COLO829 (cell line): Measurements from ENCODE around the gene SCGB3A2.

Experiments
- DNase-seq: peaks from one replicate; pipeline ENCODE4 v3.0.0; 2012; ENCODE audit warnings: low spot score

Gene SCGB3A2

DNA sequence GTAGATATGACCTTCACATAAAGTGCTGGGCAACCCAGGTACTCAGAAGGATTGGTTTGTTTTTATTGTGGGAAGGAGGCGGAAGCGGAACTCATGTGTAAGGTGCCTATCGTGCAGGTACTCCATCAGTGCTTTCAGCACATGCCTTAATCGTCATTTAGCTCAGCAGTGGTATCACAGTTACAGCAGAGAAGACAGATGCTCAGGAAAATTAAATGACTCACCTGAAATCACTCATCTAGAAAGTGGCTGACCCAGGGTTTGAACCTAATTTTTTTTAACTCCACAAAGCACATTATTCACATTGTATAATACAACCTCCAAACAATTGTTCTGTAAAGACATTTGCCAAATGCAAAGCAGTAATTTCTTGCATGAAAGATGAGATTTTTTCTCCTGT is 25.6 kb downstream of the SCGB3A2 start:
- DNase-seq: no peak

DNA sequence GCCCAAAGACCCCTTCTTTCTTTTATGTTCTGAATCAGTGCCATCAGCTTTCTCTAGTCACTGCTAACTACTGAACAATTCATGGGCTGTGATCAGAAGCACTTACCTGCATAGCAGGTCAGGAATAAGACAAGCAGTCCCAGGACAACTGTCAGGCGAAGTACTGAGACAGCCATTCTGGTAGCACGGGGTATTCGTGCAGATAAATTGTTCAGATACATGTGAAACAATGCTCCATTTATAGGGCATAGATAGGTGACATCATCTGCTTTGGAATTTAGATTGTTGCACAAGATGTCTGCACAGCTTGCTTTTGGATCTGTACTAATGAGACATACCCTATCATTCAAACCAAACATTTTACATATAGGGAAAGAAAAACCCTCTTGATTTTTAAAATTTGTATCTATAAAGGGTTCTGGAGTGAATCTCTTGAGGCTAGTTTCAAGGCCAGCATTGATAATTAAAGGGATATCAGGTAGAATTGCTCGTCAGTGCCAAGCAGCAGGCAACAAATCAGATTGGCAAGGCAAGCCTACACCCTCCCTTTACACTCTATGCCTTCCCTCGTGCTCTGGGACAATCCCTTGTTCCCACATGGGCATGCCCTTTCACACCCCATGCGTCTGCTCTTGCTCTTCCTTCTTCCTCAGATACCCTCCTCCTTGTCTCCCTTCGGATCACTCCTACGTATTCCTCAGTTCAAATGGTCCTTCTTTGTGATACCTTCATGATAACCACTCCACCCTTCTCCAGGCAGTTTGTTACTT is 28.0 kb downstream of the SCGB3A2 start, which contains the start of gene C5orf46:
Gene C5orf46, minus strand, starts transcription at position 213 of the 770 bp plus-strand sequence. Its CDS starts 37 bp downstream, at position 176.
- peak; percentile 13 for DNase-seq

DNA sequence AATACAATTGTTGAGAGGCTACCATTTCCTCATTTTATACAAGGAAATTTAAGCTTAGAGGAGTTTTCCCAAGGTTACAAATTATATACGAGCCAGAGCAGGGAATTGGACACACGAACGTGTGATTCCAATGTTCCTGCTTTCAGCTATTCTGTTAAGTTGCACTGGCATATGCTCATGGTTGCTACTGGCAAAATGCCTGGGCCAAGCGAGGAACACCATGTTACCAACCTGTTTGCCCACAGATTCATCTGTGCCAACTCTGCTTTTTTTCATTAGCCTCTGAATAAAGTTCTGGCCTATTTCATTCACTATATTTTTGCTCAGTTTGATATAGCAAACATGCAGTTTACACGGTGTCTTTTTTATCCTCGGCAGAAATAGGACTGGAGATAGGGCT is 32.9 kb downstream of the SCGB3A2 start:
- no peak for DNase-seq

DNA sequence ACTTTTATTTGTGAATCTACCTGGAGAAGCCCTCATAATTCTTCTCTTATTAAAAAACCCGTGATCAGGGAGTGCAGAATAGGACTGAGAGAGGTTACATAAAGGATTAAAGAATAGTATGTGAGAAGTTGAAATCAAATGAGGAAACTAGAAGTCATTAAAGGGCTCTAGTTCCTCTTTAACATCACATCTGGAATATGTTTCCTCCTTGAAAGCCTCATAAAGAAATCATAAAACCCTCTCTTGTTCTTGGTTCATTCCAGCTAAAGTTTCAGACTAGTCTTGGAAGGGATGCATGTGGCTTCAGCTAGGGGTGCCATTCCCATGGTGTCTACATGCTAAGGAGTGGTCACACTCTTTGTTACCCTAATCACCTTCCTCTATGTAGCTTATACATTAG is 33.5 kb downstream of the SCGB3A2 start:
- DNase-seq: no peak

DNA sequence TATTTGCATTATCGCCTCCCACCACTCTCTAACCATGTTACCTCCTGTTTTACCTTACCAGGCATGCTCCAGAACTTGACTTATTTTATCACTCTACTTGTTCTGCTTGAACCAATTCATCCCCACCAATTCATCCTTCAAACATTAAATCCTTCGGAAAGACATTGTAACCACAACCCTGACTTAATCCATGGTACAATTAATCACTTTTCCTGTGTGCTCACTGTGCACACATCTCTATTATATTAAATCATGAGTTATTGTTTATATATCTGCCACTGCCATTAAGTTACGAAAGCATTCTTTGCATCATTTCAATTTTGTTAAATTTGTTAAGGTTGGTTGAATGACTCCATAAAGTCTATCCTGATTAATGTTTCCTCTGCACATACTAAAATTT is 35.3 kb downstream of the SCGB3A2 start:
- DNase-seq: no peak

DNA sequence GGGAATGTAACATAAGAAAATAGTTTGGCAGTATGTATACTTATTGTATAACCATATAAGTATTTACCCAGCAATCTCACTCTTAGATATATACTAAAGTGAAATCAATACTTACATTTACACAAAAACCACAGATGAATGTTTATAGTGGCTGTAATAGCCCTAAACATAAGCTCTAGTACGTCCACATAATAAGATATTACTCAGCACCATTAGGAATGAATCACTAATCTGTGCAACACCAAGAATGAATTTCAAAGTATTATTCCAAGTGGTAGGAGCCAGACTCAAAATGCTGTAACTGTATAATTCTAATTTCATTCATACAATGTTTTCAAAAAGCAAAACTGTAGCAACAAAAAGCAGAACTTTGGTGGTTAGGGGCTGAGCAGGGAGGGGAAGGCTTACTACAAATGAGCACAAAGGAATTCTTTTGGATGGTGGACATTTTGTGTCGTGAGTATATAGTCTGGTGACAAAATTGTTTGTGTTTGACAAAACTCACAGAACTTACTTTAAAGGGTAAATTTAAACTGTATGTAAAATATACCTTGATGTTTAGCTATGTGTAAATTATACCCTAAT is 39.7 kb downstream of the SCGB3A2 start:
- no peak for DNase-seq

DNA sequence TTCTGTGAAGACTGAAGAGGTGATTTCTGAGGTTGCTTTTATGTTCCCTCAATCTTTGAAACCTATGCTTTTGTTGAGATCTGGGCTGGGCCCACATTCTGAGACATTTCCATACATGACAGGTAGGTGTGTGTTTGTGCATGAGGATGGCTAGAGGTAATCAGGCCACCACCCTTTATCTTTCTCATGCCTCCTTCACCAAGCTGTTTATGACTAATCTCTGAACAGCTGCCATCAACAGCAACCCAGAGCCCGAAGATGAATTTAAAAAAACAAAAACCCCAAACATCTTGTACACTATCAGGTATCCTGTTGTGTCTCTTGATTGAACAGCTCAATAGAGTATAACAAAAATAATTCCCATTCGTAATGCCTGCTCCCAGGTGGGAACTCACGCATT is 40.4 kb downstream of the SCGB3A2 start:
- DNase-seq: no peak

DNA sequence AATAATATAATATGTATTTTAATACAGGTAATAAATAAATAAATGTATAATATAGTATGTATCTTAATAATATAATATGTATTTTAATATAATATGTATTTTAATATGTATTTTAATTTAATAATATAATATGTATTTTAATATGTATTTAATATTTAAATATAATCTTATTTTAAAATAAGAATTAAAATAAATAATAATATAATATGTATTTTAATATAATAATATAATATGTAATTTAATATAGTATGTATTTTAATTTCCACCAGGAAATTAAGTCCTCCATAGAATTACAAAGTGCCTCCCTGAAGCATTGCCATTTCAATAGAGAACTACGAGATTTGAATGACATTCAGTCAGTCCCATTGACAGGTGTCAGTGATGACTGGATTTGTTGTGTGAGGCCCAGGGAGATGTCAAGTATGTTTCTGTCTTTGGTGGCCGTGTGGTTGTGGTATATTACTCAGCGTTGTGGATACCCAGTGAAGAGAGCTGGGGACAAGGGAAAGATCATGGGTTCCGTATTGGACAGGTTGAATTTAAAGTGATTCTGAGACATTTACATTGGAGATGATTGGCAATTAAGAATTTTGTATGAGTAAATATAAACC is 42.0 kb downstream of the SCGB3A2 start:
- no peak for DNase-seq

DNA sequence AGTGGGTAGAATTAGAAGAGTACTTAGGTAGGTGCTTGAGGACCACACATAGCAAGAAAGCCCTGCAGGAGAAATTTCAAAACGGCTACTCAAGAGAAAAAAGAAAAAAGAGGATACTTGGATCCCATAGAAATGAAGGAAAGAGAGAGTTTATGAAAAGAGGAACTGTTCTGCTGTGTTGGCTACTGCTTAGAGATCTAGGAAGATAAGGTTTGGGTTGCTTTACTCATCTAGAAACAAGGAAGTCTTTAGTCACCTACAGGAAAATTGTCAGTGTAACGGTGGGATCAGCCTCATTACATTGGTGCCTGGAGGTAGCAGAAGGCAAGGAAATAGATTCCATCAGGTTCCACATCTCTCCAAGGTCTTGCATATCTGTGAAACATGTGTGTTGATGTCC is 42.6 kb downstream of the SCGB3A2 start:
- DNase-seq: no peak

DNA sequence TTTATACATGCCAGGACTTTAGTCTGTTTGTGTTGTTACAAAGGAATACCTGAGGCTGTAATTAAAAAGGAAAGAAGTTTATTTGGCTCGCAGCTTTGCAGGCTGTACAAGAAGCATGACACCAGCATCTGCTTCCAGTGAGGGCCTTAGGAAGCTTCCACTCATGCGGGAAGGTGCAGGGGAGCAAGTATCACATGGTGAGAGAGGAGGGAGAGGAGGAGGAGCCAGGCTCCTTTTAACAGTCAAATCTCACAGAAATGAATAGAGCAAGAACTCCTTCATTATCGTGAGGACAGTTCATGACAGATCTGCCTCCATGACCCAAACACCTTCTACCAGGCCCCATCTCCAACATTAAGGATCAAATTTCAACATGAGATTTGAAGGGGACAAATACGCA is 46.5 kb downstream of the SCGB3A2 start:
- no peak for DNase-seq

DNA sequence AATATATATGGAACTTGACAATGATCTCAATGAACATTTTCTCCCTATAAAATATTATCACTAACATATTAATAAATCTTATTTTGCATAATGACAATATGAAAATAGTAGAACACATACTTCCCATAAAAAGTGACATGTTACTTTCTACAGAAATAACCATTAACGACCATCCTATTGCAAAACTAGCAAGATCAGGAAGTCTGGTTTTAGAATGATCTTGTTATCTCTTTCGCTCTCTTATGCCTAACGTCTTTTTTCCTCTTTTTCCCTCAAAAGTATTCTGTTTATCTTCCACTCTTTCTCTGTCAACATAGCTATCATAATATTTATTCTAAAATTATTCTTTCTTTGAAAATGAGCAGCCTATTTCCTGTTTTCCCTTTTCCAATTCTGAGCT is 49.4 kb downstream of the SCGB3A2 start:
- no peak for DNase-seq

DNA sequence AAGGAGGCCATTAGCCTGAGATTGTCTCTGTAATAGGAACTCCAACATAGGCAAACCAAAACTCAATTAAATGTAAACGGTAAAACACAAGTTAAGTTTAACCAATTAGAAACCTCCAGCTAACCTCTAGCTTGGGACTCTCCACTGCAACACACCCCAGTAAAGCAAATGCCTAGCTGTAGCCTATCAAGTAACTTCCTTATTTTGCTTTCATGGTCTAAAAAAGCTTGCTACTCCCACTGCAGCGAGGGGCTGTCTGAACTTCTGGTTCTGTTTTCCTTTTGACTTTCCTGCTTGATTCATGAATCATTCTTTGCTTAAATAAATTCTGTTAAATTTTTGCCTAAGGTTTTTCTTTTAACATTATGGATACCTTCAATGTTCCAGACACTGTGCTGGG is 52.3 kb downstream of the SCGB3A2 start:
- DNase-seq: no peak
